ENCODE results near the gene RBM39.

GRCh38 chr20:35729283-35729807 is 12.7 kb downstream of the RBM39 start:
- TF ChIP-seq CTCF (IDR thresholded peaks at IDR 0.05) (no peak), POLR2A (IDR thresholded peaks at IDR 0.05) (no peak)

Data from lower leg skin (tissue), 3 donors.